WTC11 (cell line): ENCODE measurements around the gene ZNF584. TPM values are rescaled to one million over a fixed set of nuclear protein-coding genes. Genes with fewer than 3 reads are reported as not detected.
"Not testable (repeated sequence)": the region's sequence is repeated elsewhere in the genome, so short reads cannot be mapped to it uniquely, and the experiment has no call there.

ENCODE experiments used
- ATAC-seq: fragments of 200-7000 bp; cut with Tn5 transposase; 2 replicates; pipeline ENCODE4 v1.10.0; 2021; ENCODE audit warnings: mild to moderate bottlenecking, moderate library complexity
- CTCF ChIA-PET: fragments of 300-600 bp; sonication (Branson Sonifier 250); formaldehyde crosslinking; loops from one replicate; lab custom pipeline; 2021; ENCODE audit warnings: antibody characterized with exemption; lab: Charles Lee
- POLR2A ChIA-PET: fragments of 350-600 bp; sonication (Branson Sonifier 250); formaldehyde crosslinking; loops from one replicate; lab custom pipeline; 2021; ENCODE audit warnings: antibody characterized with exemption; lab: Charles Lee
- DNase-seq: peaks from one replicate; pipeline ENCODE4 v3.0.0; 2021; ENCODE audit warnings: low spot score
- H3K27ac Mint-ChIP-seq: 2 replicates; pipeline ENCODE4 v1.8.0; 2021; ENCODE audit warnings: mixed read lengths
- H3K27me3 Mint-ChIP-seq: 2 replicates; pipeline ENCODE4 v1.8.0; 2021; ENCODE audit warnings: low read depth, mild to moderate bottlenecking, moderate library complexity, mixed read lengths
- H3K36me3 Mint-ChIP-seq: 2 replicates; pipeline ENCODE4 v1.8.0; 2021; ENCODE audit warnings: mixed read lengths
- H3K4me1 Mint-ChIP-seq: 2 replicates; pipeline ENCODE4 v1.8.0; 2022; ENCODE audit warnings: mixed read lengths
- H3K4me3 Mint-ChIP-seq: 2 replicates; pipeline ENCODE4 v1.8.0; 2021; ENCODE audit warnings: mild to moderate bottlenecking, moderate library complexity, mixed read lengths
- H3K9me3 Mint-ChIP-seq: 2 replicates; pipeline ENCODE4 v1.8.0; 2021; ENCODE audit warnings: mixed read lengths
- ATF1 ChIP-seq: sonication (generic); formaldehyde crosslinking; IDR thresholded peaks from 2 replicates; pipeline ENCODE4 v1.8.1; 2023; ENCODE audit warnings: mild to moderate bottlenecking, moderate library complexity, missing genetic modification reagents
- CREM ChIP-seq: sonication (generic); formaldehyde crosslinking; IDR thresholded peaks from 2 replicates; pipeline ENCODE4 v1.8.1; 2022; ENCODE audit warnings: mild to moderate bottlenecking, missing genetic modification reagents, moderate library complexity
- GRHL2 ChIP-seq: fragments of 250-450 bp; sonication (Bioruptor Pico); IDR thresholded peaks from 2 replicates; pipeline ENCODE4 v1.8.0; 2022; ENCODE audit warnings: mild to moderate bottlenecking, moderate library complexity; ENCODE audit not compliant: insufficient replicate concordance, severe bottlenecking
- HMGA2 ChIP-seq: fragments of 250-450 bp; sonication (Bioruptor Pico); IDR thresholded peaks from 2 replicates; pipeline ENCODE4 v1.4.0; 2021; ENCODE audit warnings: mild to moderate bottlenecking, moderate library complexity
- IRF2 ChIP-seq: sonication (generic); formaldehyde crosslinking; IDR thresholded peaks from 2 replicates; pipeline ENCODE4 v1.8.0; 2022; ENCODE audit warnings: low read depth, missing genetic modification reagents, borderline replicate concordance
- JUN ChIP-seq: sonication (generic); formaldehyde crosslinking; IDR thresholded peaks from 2 replicates; pipeline ENCODE4 v1.8.0; 2023; ENCODE audit warnings: mild to moderate bottlenecking, missing genetic modification reagents
- KAT7 ChIP-seq: sonication (generic); formaldehyde crosslinking; IDR thresholded peaks from 2 replicates; pipeline ENCODE4 v1.8.1; 2023; ENCODE audit warnings: missing genetic modification reagents, mild to moderate bottlenecking, borderline replicate concordance
- NFATC4 ChIP-seq: fragments of 250-450 bp; sonication (Bioruptor Pico); IDR thresholded peaks from 2 replicates; pipeline ENCODE4 v1.9.0; 2021; ENCODE audit warnings: mild to moderate bottlenecking
- NR1H2 ChIP-seq: sonication (generic); formaldehyde crosslinking; IDR thresholded peaks from 2 replicates; pipeline ENCODE4 v1.9.0; 2021; ENCODE audit warnings: mild to moderate bottlenecking, moderate library complexity, missing genetic modification reagents
- NR3C1 ChIP-seq: sonication (generic); formaldehyde crosslinking; conservative IDR thresholded peaks from 2 replicates; pipeline ENCODE4 v1.8.1; 2023; ENCODE audit warnings: low read depth, mild to moderate bottlenecking, missing genetic modification reagents
- PRRX2 ChIP-seq: fragments of 250-450 bp; sonication (Bioruptor Pico); IDR thresholded peaks from 2 replicates; pipeline ENCODE4 v1.8.0; 2021; ENCODE audit warnings: mild to moderate bottlenecking
- SMAD3 ChIP-seq: sonication (generic); formaldehyde crosslinking; IDR thresholded peaks from 2 replicates; pipeline ENCODE4 v1.8.0; 2022; ENCODE audit warnings: missing genetic modification reagents, mild to moderate bottlenecking, borderline replicate concordance
- SMAD4 ChIP-seq: sonication (generic); formaldehyde crosslinking; IDR thresholded peaks from 2 replicates; pipeline ENCODE4 v1.8.0; 2022; ENCODE audit warnings: mild to moderate bottlenecking, missing genetic modification reagents
- ZNF263 ChIP-seq: sonication (generic); formaldehyde crosslinking; IDR thresholded peaks from 2 replicates; pipeline ENCODE4 v1.8.1; 2022; ENCODE audit warnings: low read depth, mild to moderate bottlenecking, moderate library complexity, missing genetic modification reagents
- total RNA-seq: library from RNA; stranded (reverse); gene quantifications from 3 replicates; pipeline ENCODE4 v1.2.3, GENCODE V29; 2021
- TF ChIP-seq, protein P1 (sequence below): fragments of 200-600 bp; IDR thresholded peaks from 2 replicates; pipeline ENCODE4 v1.8.0; 2022; ENCODE audit warnings: antibody characterized with exemption
- TF ChIP-seq, protein P2 (sequence below): fragments of 250-450 bp; sonication (Bioruptor Pico); IDR thresholded peaks from 2 replicates; pipeline ENCODE4 v1.9.0; 2021; ENCODE audit warnings: mild to moderate bottlenecking
- TF ChIP-seq, protein P3 (sequence below): sonication (generic); formaldehyde crosslinking; IDR thresholded peaks from 2 replicates; pipeline ENCODE4 v1.8.0; 2022; ENCODE audit warnings: mild to moderate bottlenecking, missing genetic modification reagents
- TF ChIP-seq, protein P4 (sequence below): fragments of 250-450 bp; sonication (Bioruptor Pico); conservative IDR thresholded peaks from 2 replicates; pipeline ENCODE4 v1.9.0; 2021; ENCODE audit warnings: mild to moderate bottlenecking
- TF ChIP-seq, protein P5 (sequence below): sonication (generic); formaldehyde crosslinking; IDR thresholded peaks from 2 replicates; pipeline ENCODE4 v1.8.0; 2023; ENCODE audit warnings: missing genetic modification reagents
- TF ChIP-seq, protein P6 (sequence below): fragments of 250-450 bp; sonication (Bioruptor Pico); IDR thresholded peaks from 2 replicates; pipeline ENCODE4 v1.8.0; 2021; ENCODE audit warnings: mild to moderate bottlenecking

The ZNF584 gene
- total RNA-seq, 1 experiment from 2014 or later = 6.8 TPM

DNA sequence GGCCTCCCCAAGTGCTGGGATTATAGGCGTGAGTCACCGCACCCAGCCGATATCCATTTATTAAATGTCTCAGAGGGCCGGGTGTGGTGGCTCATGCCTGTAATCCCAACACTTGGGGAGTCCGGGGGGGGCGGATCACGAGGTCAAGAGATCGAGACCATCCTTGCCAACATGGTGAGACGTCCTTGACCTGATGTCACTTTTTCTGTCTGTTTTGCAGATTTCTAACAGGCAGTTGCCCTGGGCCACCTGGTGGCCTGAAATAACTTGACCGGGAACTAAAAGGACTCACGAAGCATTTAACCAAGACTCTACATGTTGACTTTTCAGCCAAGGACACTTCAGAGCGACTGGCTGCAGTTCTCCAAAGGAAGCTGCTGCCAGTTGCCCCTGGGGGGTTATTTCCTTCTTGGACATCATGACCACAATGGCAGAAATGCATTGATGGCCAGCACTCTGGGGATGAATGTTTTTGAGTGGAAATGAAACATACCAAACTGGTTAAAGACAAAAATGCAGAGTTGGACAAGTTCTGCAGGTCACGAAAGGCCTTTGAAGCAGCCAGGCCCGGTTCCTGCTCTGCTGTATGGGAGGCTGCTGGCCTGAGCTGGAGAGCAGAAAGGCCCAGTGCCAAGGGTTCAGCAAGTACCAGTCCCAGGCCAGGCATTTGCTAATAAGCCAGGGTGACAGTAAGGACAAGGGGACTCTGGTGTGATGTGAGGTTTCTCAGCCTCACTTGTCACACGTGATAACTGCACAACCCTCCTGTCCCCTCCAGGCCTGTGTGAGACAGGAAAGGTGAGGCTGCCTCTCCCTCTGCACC lies 35.9 kb upstream of the ZNF584 start:
- H3K9me3 Mint-ChIP-seq = no peaks in the 10 kb centered on the region
- TF ChIP-seq, protein P1, sequence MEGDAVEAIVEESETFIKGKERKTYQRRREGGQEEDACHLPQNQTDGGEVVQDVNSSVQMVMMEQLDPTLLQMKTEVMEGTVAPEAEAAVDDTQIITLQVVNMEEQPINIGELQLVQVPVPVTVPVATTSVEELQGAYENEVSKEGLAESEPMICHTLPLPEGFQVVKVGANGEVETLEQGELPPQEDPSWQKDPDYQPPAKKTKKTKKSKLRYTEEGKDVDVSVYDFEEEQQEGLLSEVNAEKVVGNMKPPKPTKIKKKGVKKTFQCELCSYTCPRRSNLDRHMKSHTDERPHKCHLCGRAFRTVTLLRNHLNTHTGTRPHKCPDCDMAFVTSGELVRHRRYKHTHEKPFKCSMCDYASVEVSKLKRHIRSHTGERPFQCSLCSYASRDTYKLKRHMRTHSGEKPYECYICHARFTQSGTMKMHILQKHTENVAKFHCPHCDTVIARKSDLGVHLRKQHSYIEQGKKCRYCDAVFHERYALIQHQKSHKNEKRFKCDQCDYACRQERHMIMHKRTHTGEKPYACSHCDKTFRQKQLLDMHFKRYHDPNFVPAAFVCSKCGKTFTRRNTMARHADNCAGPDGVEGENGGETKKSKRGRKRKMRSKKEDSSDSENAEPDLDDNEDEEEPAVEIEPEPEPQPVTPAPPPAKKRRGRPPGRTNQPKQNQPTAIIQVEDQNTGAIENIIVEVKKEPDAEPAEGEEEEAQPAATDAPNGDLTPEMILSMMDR = 0 out of 2 replicates have a peak, but pooled peaks have one; percentile 8
- TF ChIP-seq NR1H2 (CRISPR knock-in tag) = no peak
- no peak for DNase-seq
- ChIA-PET CTCF (interaction anchor here (1.1 to 1.6 kb wide), 3 partner anchors 10 to 25 kb away, joined by 3 to 5 read pairs (median 3); partner anchors contain the start of gene ZNF497), POLR2A (interaction anchor here (1.7 kb wide), 1 partner anchor 10 kb away, joined by 7 read pairs; the partner anchor contains the start of gene ZNF497)
- peak; percentile 52 for ATAC-seq
- 0 out of 2 replicates have a peak overlapping the region, but pooled peaks have one; percentile 54 for H3K27ac Mint-ChIP-seq
- no peaks in the 10 kb centered on the region for H3K27me3 Mint-ChIP-seq
- H3K36me3 Mint-ChIP-seq = no peaks in the 10 kb centered on the region
- H3K4me3 Mint-ChIP-seq = no peak overlapping the region
- peaks cover 2% of the 10 kb centered on the region; the same call in 1 of the 2 replicates for H3K4me1 Mint-ChIP-seq

DNA sequence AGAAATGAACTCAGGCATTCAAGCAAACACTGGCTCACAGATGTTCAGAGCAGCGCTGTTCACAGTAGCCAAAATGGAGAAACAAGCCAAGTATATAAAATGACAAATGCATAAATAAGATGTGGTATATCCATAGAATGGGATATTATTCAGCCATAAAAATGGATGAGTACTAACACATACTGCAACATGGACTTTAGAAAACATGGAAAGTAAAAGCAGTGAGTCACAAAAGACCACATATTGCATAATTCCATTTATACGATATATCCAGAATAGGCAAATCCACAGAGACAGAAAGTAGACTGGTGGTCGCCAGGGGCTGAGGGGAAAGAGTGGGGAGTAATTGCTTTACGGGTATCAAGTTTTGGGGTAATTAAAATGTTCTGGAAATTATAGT lies 34.2 kb upstream of the ZNF584 start:
- Mint-ChIP-seq H3K36me3 (no peaks in the 10 kb centered on the region), H3K4me3 (no peak overlapping the region), H3K9me3 (no peaks in the 10 kb centered on the region), H3K27me3 (no peaks in the 10 kb centered on the region), H3K4me1 (peaks cover 2% of the 10 kb centered on the region; the same call in 1 of the 2 replicates), H3K27ac (no peak overlapping the region)
- TF ChIP-seq JUN (CRISPR knock-in tag) = no peak
- TF ChIP-seq HMGA2 (CRISPR knock-in tag) = no peak
- no peak for TF ChIP-seq CREM
- TF ChIP-seq, protein P2, sequence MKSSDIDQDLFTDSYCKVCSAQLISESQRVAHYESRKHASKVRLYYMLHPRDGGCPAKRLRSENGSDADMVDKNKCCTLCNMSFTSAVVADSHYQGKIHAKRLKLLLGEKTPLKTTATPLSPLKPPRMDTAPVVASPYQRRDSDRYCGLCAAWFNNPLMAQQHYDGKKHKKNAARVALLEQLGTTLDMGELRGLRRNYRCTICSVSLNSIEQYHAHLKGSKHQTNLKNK (CRISPR knock-in tag) = no peak
- TF ChIP-seq, protein P3, sequence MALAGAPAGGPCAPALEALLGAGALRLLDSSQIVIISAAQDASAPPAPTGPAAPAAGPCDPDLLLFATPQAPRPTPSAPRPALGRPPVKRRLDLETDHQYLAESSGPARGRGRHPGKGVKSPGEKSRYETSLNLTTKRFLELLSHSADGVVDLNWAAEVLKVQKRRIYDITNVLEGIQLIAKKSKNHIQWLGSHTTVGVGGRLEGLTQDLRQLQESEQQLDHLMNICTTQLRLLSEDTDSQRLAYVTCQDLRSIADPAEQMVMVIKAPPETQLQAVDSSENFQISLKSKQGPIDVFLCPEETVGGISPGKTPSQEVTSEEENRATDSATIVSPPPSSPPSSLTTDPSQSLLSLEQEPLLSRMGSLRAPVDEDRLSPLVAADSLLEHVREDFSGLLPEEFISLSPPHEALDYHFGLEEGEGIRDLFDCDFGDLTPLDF (CRISPR knock-in tag) = no peak
- TF ChIP-seq SMAD3 = no peak
- TF ChIP-seq IRF2 (CRISPR knock-in tag) = no peak
- no peak for TF ChIP-seq ZNF263 (CRISPR knock-in tag)
- no peak for TF ChIP-seq KAT7
- TF ChIP-seq PRRX2 = no peak
- POLR2A ChIA-PET = interaction anchor here (1.7 kb wide), 1 partner anchor 12 kb away, joined by 7 read pairs; the partner anchor contains the start of gene ZNF497
- ATAC-seq = no peak
- CTCF ChIA-PET = interaction anchor here (1.6 kb wide), 1 partner anchor 23 kb away, joined by 3 read pairs; no protein-coding TSS in a partner anchor
- DNase-seq = no peak

DNA sequence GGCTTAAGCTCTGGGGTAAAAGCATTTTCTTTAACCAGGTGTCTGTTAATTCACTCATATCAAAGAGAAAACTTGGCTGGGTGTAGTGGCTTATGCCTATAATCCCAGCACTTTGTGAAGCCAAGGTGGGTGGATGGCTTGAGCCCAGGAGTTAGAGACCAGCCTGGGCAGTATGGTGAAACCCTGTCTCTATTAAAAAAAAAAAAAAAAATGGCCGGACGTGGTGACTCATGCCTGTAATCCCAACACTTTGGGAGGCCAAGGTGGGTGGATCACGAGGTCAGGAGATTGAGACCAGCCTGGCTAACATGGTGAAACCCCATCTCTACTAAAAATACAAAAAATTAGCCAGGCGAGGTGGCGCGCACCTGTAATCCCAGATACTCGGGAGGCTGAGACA lies 31.7 kb upstream of the ZNF584 start:
- POLR2A ChIA-PET, H3K4me1 Mint-ChIP-seq, H3K4me3 Mint-ChIP-seq, H3K27me3 Mint-ChIP-seq, CTCF ChIA-PET, H3K9me3 Mint-ChIP-seq, H3K36me3 Mint-ChIP-seq, ATAC-seq, DNase-seq, H3K27ac Mint-ChIP-seq: not testable (repeated sequence)

DNA sequence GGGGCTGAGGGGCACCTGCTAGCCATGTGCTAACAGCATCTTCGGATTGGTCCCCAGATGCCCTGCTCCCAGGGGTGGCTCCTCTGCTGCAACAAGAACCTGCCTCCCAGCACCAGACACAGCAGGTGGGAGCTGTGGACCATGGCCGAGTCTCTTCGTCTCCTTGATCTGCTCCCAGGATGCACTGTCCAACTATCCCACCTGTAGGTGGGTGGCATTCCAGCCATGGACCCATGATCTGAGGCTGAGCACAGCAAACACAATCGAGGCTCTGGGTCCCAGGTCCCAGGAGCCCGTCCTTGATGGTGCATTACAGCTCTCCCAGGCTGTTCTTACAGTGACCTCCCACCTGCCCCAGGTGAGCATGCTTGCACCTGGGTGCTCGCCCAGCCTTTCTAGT lies 29.2 kb upstream of the ZNF584 start:
- Mint-ChIP-seq H3K27ac (no peak overlapping the region), H3K4me3 (peak overlapping the region; percentile 85), H3K9me3 (no peaks in the 10 kb centered on the region), H3K4me1 (peaks cover 8% of the 10 kb centered on the region), H3K36me3 (no peaks in the 10 kb centered on the region), H3K27me3 (no peaks in the 10 kb centered on the region)
- ChIA-PET CTCF (no interaction called here), POLR2A (no interaction called here)
- DNase-seq = no peak
- TF ChIP-seq, protein P4, sequence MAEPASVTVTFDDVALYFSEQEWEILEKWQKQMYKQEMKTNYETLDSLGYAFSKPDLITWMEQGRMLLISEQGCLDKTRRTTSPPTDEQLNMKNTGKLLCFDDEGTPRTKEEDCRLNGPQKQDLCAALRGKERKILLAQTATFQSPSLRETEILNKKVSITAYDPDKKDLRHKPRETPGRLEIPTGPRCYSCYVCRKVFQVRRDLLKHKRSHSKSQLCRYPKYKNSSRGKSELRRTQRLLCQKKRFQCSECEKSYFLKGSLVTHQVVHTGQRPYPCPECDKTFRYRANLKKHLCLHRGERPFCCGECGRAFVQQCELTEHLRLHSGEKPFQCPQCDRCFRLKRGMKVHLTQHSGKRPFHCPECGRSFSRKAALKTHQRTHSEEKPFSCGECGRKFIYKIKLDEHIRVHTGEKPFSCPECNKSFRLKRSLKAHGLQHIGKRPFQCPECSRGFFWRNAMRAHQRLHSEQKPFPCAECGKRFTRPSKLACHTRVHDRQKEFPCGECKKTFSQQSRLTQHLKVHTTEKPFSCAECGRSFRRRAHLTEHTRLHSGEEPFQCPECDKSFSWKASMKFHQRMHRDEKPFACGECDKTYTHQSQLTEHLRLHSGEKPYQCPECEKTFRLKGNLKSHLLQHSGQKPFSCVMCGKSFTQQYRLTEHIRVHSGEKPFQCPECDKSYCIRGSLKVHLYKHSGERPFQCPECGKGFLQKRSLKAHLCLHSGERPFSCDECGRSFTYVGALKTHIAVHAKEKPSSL (CRISPR knock-in tag) = no peak
- TF ChIP-seq ATF1 (CRISPR knock-in tag) (no peak), GRHL2 (no peak), NR3C1 (CRISPR knock-in tag) (no peak), SMAD4 (CRISPR knock-in tag) (no peak), NFATC4 (CRISPR knock-in tag) (no peak)
- TF ChIP-seq, protein P5, sequence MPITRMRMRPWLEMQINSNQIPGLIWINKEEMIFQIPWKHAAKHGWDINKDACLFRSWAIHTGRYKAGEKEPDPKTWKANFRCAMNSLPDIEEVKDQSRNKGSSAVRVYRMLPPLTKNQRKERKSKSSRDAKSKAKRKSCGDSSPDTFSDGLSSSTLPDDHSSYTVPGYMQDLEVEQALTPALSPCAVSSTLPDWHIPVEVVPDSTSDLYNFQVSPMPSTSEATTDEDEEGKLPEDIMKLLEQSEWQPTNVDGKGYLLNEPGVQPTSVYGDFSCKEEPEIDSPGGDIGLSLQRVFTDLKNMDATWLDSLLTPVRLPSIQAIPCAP (CRISPR knock-in tag) = no peak
- TF ChIP-seq, protein P6, sequence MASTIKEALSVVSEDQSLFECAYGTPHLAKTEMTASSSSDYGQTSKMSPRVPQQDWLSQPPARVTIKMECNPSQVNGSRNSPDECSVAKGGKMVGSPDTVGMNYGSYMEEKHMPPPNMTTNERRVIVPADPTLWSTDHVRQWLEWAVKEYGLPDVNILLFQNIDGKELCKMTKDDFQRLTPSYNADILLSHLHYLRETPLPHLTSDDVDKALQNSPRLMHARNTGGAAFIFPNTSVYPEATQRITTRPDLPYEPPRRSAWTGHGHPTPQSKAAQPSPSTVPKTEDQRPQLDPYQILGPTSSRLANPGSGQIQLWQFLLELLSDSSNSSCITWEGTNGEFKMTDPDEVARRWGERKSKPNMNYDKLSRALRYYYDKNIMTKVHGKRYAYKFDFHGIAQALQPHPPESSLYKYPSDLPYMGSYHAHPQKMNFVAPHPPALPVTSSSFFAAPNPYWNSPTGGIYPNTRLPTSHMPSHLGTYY (CRISPR knock-in tag) = no peak
- no peak for ATAC-seq
